HepG2 (cell line): Measurements from ENCODE around the gene AFAP1L2. TPM values are rescaled to one million over a fixed set of nuclear protein-coding genes. Genes with fewer than 3 reads are reported as not detected.

ENCODE experiments used
- ATAC-seq: fragments of 200-7000 bp; cut with Tn5 transposase; 3 replicates; pipeline ENCODE4 v1.9.1; 2020; ENCODE audit warnings: mild to moderate bottlenecking, moderate library complexity
- BruUV-seq: library from RNA; stranded (reverse); fragments of 400-500 nt; replicated peaks from 2 replicates; lab custom pipeline; 2021; lab: Mats Ljungman, UMichigan
- CTCF ChIA-PET: fragments of 300-600 bp; formaldehyde crosslinking; extraction: SDS; loops from one replicate; lab custom pipeline; 2021; ENCODE audit warnings: low total read pairs, inconsistent platforms, low intra/inter-chr PET ratio; lab: Yijun Ruan, JAX
- POLR2A ChIA-PET: fragments of 350-600 bp; sonication (Branson Sonifier 250); formaldehyde crosslinking; loops from one replicate; lab custom pipeline; 2020; ENCODE audit warnings: antibody characterized with exemption, inconsistent platforms; lab: Yijun Ruan, JAX
- DNase-seq: peaks from one replicate; pipeline ENCODE4 v3.0.0-alpha.2; 2015; ENCODE audit warnings: low spot score
- FAIRE-seq: peaks from 3 replicates; lab custom pipeline; 2011; peaks lifted over from hg19 to GRCh38; lab: Jason Lieb, UNC
- H2AFZ ChIP-seq: one replicate; pipeline ENCODE4 v1.6.1; 2011; ENCODE audit warnings: low read length, inconsistent platforms
- H3K27ac ChIP-seq: fragments of 300-600 bp; 3 replicates; pipeline ENCODE4 v1.8.0; 2011; ENCODE audit warnings: mixed run types, mild to moderate bottlenecking, mixed read lengths, low read length, inconsistent platforms; ENCODE audit not compliant: insufficient read depth; ENCODE audit errors: extremely low read length
- H3K27me3 ChIP-seq, 2 experiments: fragments of 200-600 bp in 1 of 2; 2 replicates in 1 of 2; 3 replicates in 1 of 2; pipeline versions ENCODE4 v1.6.0 to v1.8.0; 2011; ENCODE audit warnings: low read length in 2 of 2, mild to moderate bottlenecking in 2 of 2, moderate library complexity in 2 of 2, inconsistent platforms in 1 of 2; ENCODE audit not compliant: insufficient read depth in 2 of 2, control insufficient read depth in 1 of 2
- H3K36me3 ChIP-seq, 2 experiments: fragments of 200-600 bp in 1 of 2; replicated peaks in 1 of 2; 2 replicates in 1 of 2; 3 replicates in 1 of 2; pipeline versions ENCODE4 v1.5.1 to v1.8.0; 2011; ENCODE audit warnings: low read length in 2 of 2, inconsistent platforms in 1 of 2; ENCODE audit not compliant: insufficient read depth in 2 of 2, control insufficient read depth in 1 of 2
- H3K4me1 ChIP-seq: 2 replicates; pipeline ENCODE4 v1.5.1; 2012; ENCODE audit warnings: low read length, inconsistent platforms; ENCODE audit not compliant: insufficient read depth
- H3K4me2 ChIP-seq: 2 replicates; pipeline ENCODE4 v1.6.0; 2011; ENCODE audit warnings: low read depth, low read length, inconsistent platforms
- H3K4me3 ChIP-seq, 3 experiments: fragments of 200-600 bp in 1 of 3; sonication (generic), shearing (Covaris generic) in 1 of 3; replicated peaks in 1 of 3; 2 replicates each; pipeline ENCODE4 v1.5.1; 2011 to 2016; ENCODE audit warnings: low read length in 3 of 3, inconsistent platforms in 2 of 3, low read depth in 2 of 3, mild to moderate bottlenecking in 2 of 3, control low read depth in 1 of 3, mixed read lengths in 1 of 3; ENCODE audit not compliant: insufficient read depth in 1 of 3
- H3K79me2 ChIP-seq: one replicate; pipeline ENCODE4 v1.6.1; 2011; ENCODE audit warnings: low read length, inconsistent platforms; ENCODE audit not compliant: insufficient read depth
- H3K9ac ChIP-seq: 2 replicates; pipeline ENCODE4 v1.6.0; 2011; ENCODE audit warnings: mild to moderate bottlenecking, low read depth, low read length, inconsistent platforms; ENCODE audit not compliant: insufficient read depth
- H3K9me3 ChIP-seq: 2 replicates; pipeline ENCODE4 v1.5.1; 2012; ENCODE audit warnings: mild to moderate bottlenecking, low read length
- H4K20me1 ChIP-seq: 2 replicates; pipeline ENCODE4 v1.6.0; 2011; ENCODE audit warnings: inconsistent platforms, mild to moderate bottlenecking, low read length, moderate library complexity; ENCODE audit not compliant: insufficient read depth
- E2F2 ChIP-seq: sonication (generic); formaldehyde crosslinking; IDR thresholded peaks from 2 replicates; pipeline ENCODE4 v1.4.0; 2020; ENCODE audit warnings: missing genetic modification reagents, borderline replicate concordance
- KMT2A ChIP-seq: sonication (generic); formaldehyde crosslinking; IDR thresholded peaks from 2 replicates; pipeline ENCODE4 v1.4.0; 2020; ENCODE audit warnings: missing genetic modification reagents
- LBX2 ChIP-seq: sonication (generic); formaldehyde crosslinking; IDR thresholded peaks from 2 replicates; pipeline ENCODE4 v1.5.0; 2020; ENCODE audit warnings: missing genetic modification reagents, mild to moderate bottlenecking, borderline replicate concordance
- RAD51 ChIP-seq: fragments of 450-650 bp; IDR thresholded peaks from 2 replicates; pipeline ENCODE4 v1.6.1; 2016; ENCODE audit warnings: borderline replicate concordance
- ZBTB8A ChIP-seq: sonication (generic); formaldehyde crosslinking; IDR thresholded peaks from 2 replicates; pipeline ENCODE4 v1.4.0; 2020; ENCODE audit warnings: mild to moderate bottlenecking, low read depth, missing genetic modification reagents, borderline replicate concordance
- ZFP90 ChIP-seq: sonication (generic); formaldehyde crosslinking; IDR thresholded peaks from 2 replicates; pipeline ENCODE4 v1.8.0; 2022; ENCODE audit warnings: missing genetic modification reagents, mild to moderate bottlenecking, inconsistent platforms, borderline replicate concordance
- ZNF230 ChIP-seq: sonication (generic); formaldehyde crosslinking; IDR thresholded peaks from 2 replicates; pipeline ENCODE4 v1.4.0; 2020; ENCODE audit warnings: mild to moderate bottlenecking, missing genetic modification reagents
- ZNF790 ChIP-seq: sonication (generic); formaldehyde crosslinking; IDR thresholded peaks from 2 replicates; pipeline ENCODE4 v1.8.0; 2022; ENCODE audit warnings: missing genetic modification reagents, mild to moderate bottlenecking, borderline replicate concordance
- WGBS: methylation state at CpG from one replicate; pipeline ENCODE4 v1.1.6; 2017; ENCODE audit warnings: low lambda C conversion rate; 5-methylcytosine and 5-hydroxymethylcytosine counted together
- in situ Hi-C: cut with HindIII; loops from 2 replicates; pipeline ENCODE4 v1.10.0; 2017; ENCODE audit warnings: low pct_unique_long_range_greater_than_20kb; ENCODE audit not compliant: extremely low pct_ligation_motif_present
- intact Hi-C: fragments of 100-400 bp; cut with micrococcal nuclease; formaldehyde crosslinking; loops from one replicate; pipeline ENCODE4 v1.10.0; 2022; ENCODE audit not compliant: unreplicated experiment
- polyA plus RNA-seq, 8 experiments: library from polyadenylated mRNA; depleted of rRNA in 3 of 8; stranded (reverse) in 7 of 8; unstranded in 1 of 8; fragments of >200 nt; fragmentation: Illumina TruSeq in 4 of 8; extraction: Trizol in 4 of 8; gene quantifications; 2 replicates each; pipeline versions ENCODE4 v1.2.1 to v1.2.3, GENCODE V29; 2011 to 2016; ENCODE audit warnings: low read depth in 4 of 8, missing spikeins in 1 of 8, mixed read lengths in 1 of 8; ENCODE audit not compliant: insufficient read depth in 1 of 8
- total RNA-seq, 5 experiments: library from RNA; depleted of rRNA; stranded (reverse); fragments of >200 nt; fragmentation: Illumina TruSeq; extraction: Trizol; gene quantifications; 2 replicates each; pipeline ENCODE4 v1.2.3, GENCODE V29; 2016; ENCODE audit warnings: low read depth in 1 of 5

Gene AFAP1L2
- total and polyA plus RNA-seq, 2 of the 13 experiments (the other 11 are each of a cell fraction or from before 2014, with no cell fraction given) = not detected

- in situ Hi-C loops = no loop called here
- Histone ChIP-seq H3K79me2 (no peaks in the 10 kb centered on the region), H3K27me3 (peaks cover 18 to 66% of the 10 kb centered on the region in 2 experiments), H3K9me3 (no peaks in the 10 kb centered on the region), H4K20me1 (no peaks in the 10 kb centered on the region), H2AFZ (no peak overlapping the region), H3K36me3 (no peaks in the 10 kb centered on the region), H3K4me3 (no peak overlapping the region), H3K27ac (no peak overlapping the region), H3K9ac (no peak overlapping the region), H3K4me1 (no peaks in the 10 kb centered on the region), H3K4me2 (peak overlapping the region; percentile 39; the same call in 1 of the 2 replicates)
- intact Hi-C loops = no loop called here
- FAIRE-seq (no peak), ATAC-seq (no peak; the same call in 2 of the 3 replicates), DNase-seq (no peak)
- no TSS peak for BruUV-seq
- ChIA-PET POLR2A (no interaction called here), CTCF (no interaction called here)
- 39% methylated on average over 6 of the region's 16 CpGs for WGBS
- TF ChIP-seq ZNF230 (CRISPR knock-in tag) (no peak), ZBTB8A (CRISPR knock-in tag) (no peak), ZFP90 (CRISPR knock-in tag) (no peak)
Observed at GRCh38 chr10:114405011-114405350, 679 bp upstream of the AFAP1L2 start.

GRCh38 chr10:114403541-114404161 lies 651 bp downstream of the AFAP1L2 start:
- WGBS = no CpG with 5 or more reads among the region's 44 CpGs
- Histone ChIP-seq H3K9me3 (no peaks in the 10 kb centered on the region), H3K4me3 (peak overlapping the region in 1 of 3 experiments; percentile 50; a peak in 2 of 6 replicates), H3K27me3 (peaks cover 18 to 69% of the 10 kb centered on the region in 2 experiments), H3K9ac (no peak overlapping the region), H3K4me2 (0 out of 2 replicates have a peak overlapping the region, but pooled peaks have one; percentile 1), H3K79me2 (no peaks in the 10 kb centered on the region), H3K36me3 (no peaks in the 10 kb centered on the region), H3K4me1 (no peaks in the 10 kb centered on the region), H4K20me1 (no peaks in the 10 kb centered on the region), H3K27ac (no peak overlapping the region), H2AFZ (no peak overlapping the region)
- no TSS peak for BruUV-seq
- in situ Hi-C loops = no loop called here
- ATAC-seq = peak; percentile 45
- FAIRE-seq = no peak
- POLR2A ChIA-PET = no interaction called here
- intact Hi-C loops = no loop called here
- no peak for TF ChIP-seq E2F2 (CRISPR knock-in tag)
- no peak for TF ChIP-seq KMT2A (CRISPR knock-in tag)
- TF ChIP-seq ZNF790 (CRISPR knock-in tag) = no peak
- no peak for TF ChIP-seq LBX2 (CRISPR knock-in tag)
- TF ChIP-seq RAD51 = no peak
- CTCF ChIA-PET = no interaction called here
- DNase-seq = no peak
